AG09319 (cell line): ENCODE measurements around the gene ALDH1L1.

Experiments used
- DNase-seq: peaks from one replicate; pipeline ENCODE4 v3.0.0-alpha.2; 2010; ENCODE audit warnings: low read depth; ENCODE audit errors: extremely low read depth
- CTCF ChIP-seq: IDR thresholded peaks from 2 replicates; pipeline ENCODE4 v1.5.1; 2011; ENCODE audit warnings: low read depth, mild to moderate bottlenecking, inconsistent platforms, low read length, moderate library complexity

The ALDH1L1 gene

GRCh38 chr3:126117786-126118185, 62.6 kb downstream of the ALDH1L1 start:
- TF ChIP-seq CTCF: no peak
- DNase-seq: no peak

- DNase-seq: no peak
Observed at GRCh38 chr3:126117212-126117611, 63.2 kb downstream of the ALDH1L1 start.

GRCh38 chr3:126116526-126116925, 63.9 kb downstream of the ALDH1L1 start:
- no peak for DNase-seq
- TF ChIP-seq CTCF: no peak

More at GRCh38 chr3:126117212-126117611, 63.2 kb downstream of the ALDH1L1 start:
- TF ChIP-seq CTCF: no peak

- no peak for TF ChIP-seq CTCF
- DNase-seq: no peak
Observed at GRCh38 chr3:126114443-126115386, 65.7 kb downstream of the ALDH1L1 start.

- DNase-seq: no peak
- peak; percentile 12 for TF ChIP-seq CTCF
Observed at GRCh38 chr3:126113733-126114442, 66.5 kb downstream of the ALDH1L1 start.

- no peak for TF ChIP-seq CTCF
- no peak for DNase-seq
Observed at GRCh38 chr3:126113238-126113555, 67.2 kb downstream of the ALDH1L1 start.
